SK-N-SH (cell line): Measurements from ENCODE around the gene FGL2. TPM values are rescaled to one million over a fixed set of nuclear protein-coding genes. Genes with fewer than 3 reads are reported as not detected.

Source experiments
- CTCF ChIA-PET: fragments of 300-600, 350-600 bp; formaldehyde crosslinking; extraction: SDS; loops from one replicate; lab custom pipeline; 2021; lab: Yijun Ruan, JAX
- POLR2A ChIA-PET: fragments of 350-600 bp; sonication (Branson Sonifier 250); formaldehyde crosslinking; extraction: SDS; loops from one replicate; lab custom pipeline; 2020; ENCODE audit warnings: antibody characterized with exemption, inconsistent platforms; lab: Yijun Ruan, JAX
- DNase-seq: peaks from one replicate; pipeline ENCODE4 v3.0.0; 2012
- H2AFZ ChIP-seq: fragments of 200-600 bp; sonication (generic); 2 replicates; pipeline ENCODE4 v1.8.1; 2016; ENCODE audit warnings: antibody characterized with exemption, mild to moderate bottlenecking, low read depth
- H3F3A ChIP-seq: fragments of 200-600 bp; sonication (generic); replicated peaks from 2 replicates; pipeline ENCODE3; 2016; ENCODE audit warnings: antibody characterized with exemption, mild to moderate bottlenecking; ENCODE audit not compliant: insufficient read depth
- H3K27ac ChIP-seq, 2 experiments: fragments of 200-500 bp in 1 of 2; fragments of 200-600 bp in 1 of 2; sonication (Bioruptor generic) in 1 of 2; sonication (generic), shearing (Covaris generic) in 1 of 2; 2 replicates each; pipeline versions ENCODE4 v1.5.1 to v1.6.1; 2014 to 2016; ENCODE audit warnings: low read depth in 2 of 2, inconsistent platforms in 1 of 2, low read length in 1 of 2, mild to moderate bottlenecking in 1 of 2, mixed read lengths in 1 of 2
- H3K27me3 ChIP-seq: fragments of 200-600 bp; sonication (generic), shearing (Covaris generic); 2 replicates; pipeline ENCODE4 v1.6.1; 2016; ENCODE audit warnings: mixed run types; ENCODE audit not compliant: insufficient read depth
- H3K36me3 ChIP-seq, 2 experiments: fragments of 200-500 bp in 1 of 2; fragments of 200-600 bp in 1 of 2; sonication (Bioruptor generic) in 1 of 2; sonication (generic) in 1 of 2; replicated peaks in 1 of 2; 2 replicates each; pipeline versions ENCODE3 to v1.5.1; 2014 to 2016; ENCODE audit warnings: low read length in 1 of 2, mild to moderate bottlenecking in 1 of 2; ENCODE audit not compliant: insufficient read depth in 2 of 2, control insufficient read depth in 1 of 2
- H3K4me1 ChIP-seq, 2 experiments: fragments of 200-500 bp in 1 of 2; fragments of 200-600 bp in 1 of 2; sonication (Bioruptor generic) in 1 of 2; sonication (generic), shearing (Covaris generic) in 1 of 2; 2 replicates each; pipeline versions ENCODE4 v1.5.1 to v1.6.1; 2014 to 2016; ENCODE audit warnings: low read depth in 1 of 2, low read length in 1 of 2, mixed run types in 1 of 2; ENCODE audit not compliant: insufficient read depth in 2 of 2, control insufficient read depth in 1 of 2
- H3K4me2 ChIP-seq: fragments of 200-600 bp; sonication (generic), shearing (Covaris generic); 2 replicates; pipeline ENCODE4 v1.6.1; 2017; ENCODE audit warnings: mixed run types
- H3K4me3 ChIP-seq, 2 experiments: fragments of 200-500 bp in 1 of 2; fragments of 200-600 bp in 1 of 2; sonication (Bioruptor generic) in 1 of 2; sonication (generic), shearing (Covaris generic) in 1 of 2; 2 replicates each; pipeline versions ENCODE4 v1.5.1 to v1.8.1; 2014 to 2016; ENCODE audit warnings: low read depth in 2 of 2, inconsistent platforms in 1 of 2, low read length in 1 of 2, mild to moderate bottlenecking in 1 of 2, mixed read lengths in 1 of 2, moderate library complexity in 1 of 2
- H3K79me2 ChIP-seq: fragments of 200-600 bp; sonication (generic); 2 replicates; pipeline ENCODE4 v1.8.1; 2017; ENCODE audit warnings: mild to moderate bottlenecking; ENCODE audit not compliant: insufficient read depth
- H3K9ac ChIP-seq: fragments of 200-600 bp; sonication (generic); 2 replicates; pipeline ENCODE4 v1.6.1; 2017; ENCODE audit warnings: mixed run types
- H3K9me2 ChIP-seq: fragments of 200-600 bp; sonication (generic); 2 replicates; pipeline ENCODE4 v1.6.1; 2017; ENCODE audit warnings: mixed run types
- H3K9me3 ChIP-seq: fragments of 200-600 bp; sonication (generic); 2 replicates; pipeline ENCODE4 v1.6.1; 2017; ENCODE audit warnings: mixed run types, mild to moderate bottlenecking, moderate library complexity
- H4K20me1 ChIP-seq: fragments of 200-600 bp; sonication (generic); 2 replicates; pipeline ENCODE4 v1.6.1; 2017; ENCODE audit warnings: mild to moderate bottlenecking, mixed run types; ENCODE audit not compliant: insufficient read depth
- CHD2 ChIP-seq: fragments of 150-350 bp; IDR thresholded peaks from 2 replicates; pipeline ENCODE4 v1.6.1; 2018; ENCODE audit warnings: low read length; ENCODE audit not compliant: partially characterized antibody
- ELF1 ChIP-seq: IDR thresholded peaks from 2 replicates; pipeline ENCODE4 v1.4.0; 2012
- EP300 ChIP-seq, 2 experiments: IDR thresholded peaks; 2 replicates each; pipeline versions ENCODE4 v1.4.0 to v1.6.1; 2012; ENCODE audit warnings: borderline replicate concordance in 1 of 2, low read depth in 1 of 2, low read length in 1 of 2
- EZH2phosphoT487 ChIP-seq: fragments of 200-600 bp; sonication (generic); IDR thresholded peaks from 2 replicates; pipeline ENCODE4 v1.6.1; 2017; ENCODE audit warnings: low read depth, mixed run types, mild to moderate bottlenecking, antibody characterized with exemption, moderate library complexity, borderline replicate concordance
- FOSL2 ChIP-seq: IDR thresholded peaks from 2 replicates; pipeline ENCODE4 v1.4.0; 2012; ENCODE audit warnings: low read depth, mild to moderate bottlenecking, moderate library complexity, borderline replicate concordance
- FOXJ3 ChIP-seq: sonication (generic); formaldehyde crosslinking; IDR thresholded peaks from 2 replicates; pipeline ENCODE4 v1.5.1; 2020; ENCODE audit warnings: mild to moderate bottlenecking, missing genetic modification reagents
- JUND ChIP-seq: IDR thresholded peaks from 2 replicates; pipeline ENCODE4 v1.4.0; 2012
- MEF2A ChIP-seq: IDR thresholded peaks from 2 replicates; pipeline ENCODE4 v1.4.0; 2012; ENCODE audit warnings: low read depth, borderline replicate concordance
- NFIC ChIP-seq: IDR thresholded peaks from 2 replicates; pipeline ENCODE4 v1.4.0; 2012; ENCODE audit warnings: borderline replicate concordance
- NRF1 ChIP-seq: IDR thresholded peaks from 2 replicates; pipeline ENCODE4 v1.6.1; 2012; ENCODE audit warnings: low read depth, mild to moderate bottlenecking, low read length
- POLR2AphosphoS5 ChIP-seq: IDR thresholded peaks from 2 replicates; pipeline ENCODE4 v1.6.1; 2012; ENCODE audit warnings: low read depth, low read length
- RCOR1 ChIP-seq: fragments of 150-350 bp; IDR thresholded peaks from 2 replicates; pipeline ENCODE4 v1.6.1; 2017; ENCODE audit warnings: antibody characterized with exemption, low read length
- SIN3A ChIP-seq: IDR thresholded peaks from 2 replicates; pipeline ENCODE4 v1.6.1; 2012; ENCODE audit warnings: low read depth, mild to moderate bottlenecking, low read length, moderate library complexity, borderline replicate concordance
- SMC3 ChIP-seq: IDR thresholded peaks from 2 replicates; pipeline ENCODE4 v1.6.1; 2012; ENCODE audit warnings: low read depth, low read length, improper control_type of control experiment
- TCF12 ChIP-seq: IDR thresholded peaks from 2 replicates; pipeline ENCODE4 v1.4.0; 2012
- YY1 ChIP-seq: IDR thresholded peaks from 2 replicates; pipeline ENCODE4 v1.4.0; 2012; ENCODE audit warnings: low read depth, mild to moderate bottlenecking
- WGBS: methylation state at CpG from one replicate; pipeline ENCODE4 v1.1.6; 2017; ENCODE audit warnings: low lambda C conversion rate; 5-methylcytosine and 5-hydroxymethylcytosine counted together
- polyA plus RNA-seq, 3 experiments: library from polyadenylated mRNA; depleted of rRNA; stranded (reverse); fragments of >200 nt; gene quantifications; 2 replicates each; pipeline ENCODE4 v1.2.3, GENCODE V29; 2012
- TF ChIP-seq, protein P1 (sequence below): IDR thresholded peaks from 2 replicates; pipeline ENCODE4 v1.4.0; 2012; ENCODE audit warnings: low read depth, borderline replicate concordance
- TF ChIP-seq, protein P2 (sequence below): IDR thresholded peaks from 2 replicates; pipeline ENCODE4; 2012
- TF ChIP-seq, protein P3 (sequence below): IDR thresholded peaks from 2 replicates; pipeline ENCODE4 v1.4.0; 2012; ENCODE audit warnings: low read depth
- TF ChIP-seq, protein P4 (sequence below): IDR thresholded peaks from 2 replicates; pipeline ENCODE4 v1.4.0; 2012; ENCODE audit warnings: low read depth, borderline replicate concordance

Gene FGL2
- polyA plus RNA-seq, 1 of the 3 experiments (the other 2 are of a cell fraction): not detected

DNA sequence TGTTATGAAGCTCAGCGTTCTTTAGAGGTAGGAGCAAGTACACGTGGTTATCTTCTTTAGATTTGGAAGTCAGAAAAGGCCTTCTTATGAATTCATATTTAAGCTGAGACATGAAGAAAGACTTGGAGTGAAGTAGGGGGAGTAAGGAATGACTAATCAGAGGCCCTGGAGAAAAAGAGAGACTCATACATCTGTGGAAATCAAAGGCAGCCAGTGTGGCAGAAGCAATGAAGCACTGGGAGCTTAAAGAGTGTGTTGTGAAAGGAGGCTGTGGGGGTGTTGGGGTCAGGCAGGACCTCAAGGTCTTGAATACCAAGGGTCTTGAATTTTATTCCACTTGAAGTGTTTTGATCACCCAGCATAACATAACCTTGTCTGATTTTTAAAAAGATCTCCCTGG is 35.7 kb upstream of the FGL2 start:
- Histone ChIP-seq H3K9me3 (no peaks in the 10 kb centered on the region), H3K4me3 (no peak overlapping the region), H3K4me1 (peaks cover 0 to 3% of the 10 kb centered on the region in 2 experiments; a peak in 2 of 4 replicates), H3K36me3 (no peaks in the 10 kb centered on the region), H3K27ac (no peak overlapping the region), H3K9ac (no peak overlapping the region), H2AFZ (no peak overlapping the region), H3F3A (no peaks in the 10 kb centered on the region), H3K27me3 (no peaks in the 10 kb centered on the region), H3K79me2 (no peaks in the 10 kb centered on the region), H3K4me2 (no peak overlapping the region), H4K20me1 (no peaks in the 10 kb centered on the region), H3K9me2 (no peaks in the 10 kb centered on the region)
- POLR2A ChIA-PET: no interaction called here
- 80% methylated on average over 2 of the region's 2 CpGs for WGBS
- CTCF ChIA-PET: interaction anchor here (0.8 to 1.4 kb wide), 2 partner anchors 12 to 96 kb away, joined by 3 to 5 read pairs; no protein-coding TSS in a partner anchor
- no peak for DNase-seq
- TF ChIP-seq SIN3A (no peak), EP300 (IDR thresholded peaks at IDR 0.05; ENCODE audit: borderline replicate concordance in 1 of 2, low read depth in 1 of 2, low read length in 1 of 2) (no peak), CHD2 (no peak), TCF12 (no peak), RCOR1 (no peak), EZH2phosphoT487 (no peak), FOSL2 (no peak), YY1 (no peak), JUND (no peak), MEF2A (no peak), NRF1 (no peak), FOXJ3 (no peak), POLR2AphosphoS5 (no peak), NFIC (no peak), SMC3 (no peak), ELF1 (no peak)
- TF ChIP-seq, protein P1, sequence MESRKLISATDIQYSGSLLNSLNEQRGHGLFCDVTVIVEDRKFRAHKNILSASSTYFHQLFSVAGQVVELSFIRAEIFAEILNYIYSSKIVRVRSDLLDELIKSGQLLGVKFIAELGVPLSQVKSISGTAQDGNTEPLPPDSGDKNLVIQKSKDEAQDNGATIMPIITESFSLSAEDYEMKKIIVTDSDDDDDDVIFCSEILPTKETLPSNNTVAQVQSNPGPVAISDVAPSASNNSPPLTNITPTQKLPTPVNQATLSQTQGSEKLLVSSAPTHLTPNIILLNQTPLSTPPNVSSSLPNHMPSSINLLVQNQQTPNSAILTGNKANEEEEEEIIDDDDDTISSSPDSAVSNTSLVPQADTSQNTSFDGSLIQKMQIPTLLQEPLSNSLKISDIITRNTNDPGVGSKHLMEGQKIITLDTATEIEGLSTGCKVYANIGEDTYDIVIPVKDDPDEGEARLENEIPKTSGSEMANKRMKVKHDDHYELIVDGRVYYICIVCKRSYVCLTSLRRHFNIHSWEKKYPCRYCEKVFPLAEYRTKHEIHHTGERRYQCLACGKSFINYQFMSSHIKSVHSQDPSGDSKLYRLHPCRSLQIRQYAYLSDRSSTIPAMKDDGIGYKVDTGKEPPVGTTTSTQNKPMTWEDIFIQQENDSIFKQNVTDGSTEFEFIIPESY: no peak
- TF ChIP-seq, protein P2, sequence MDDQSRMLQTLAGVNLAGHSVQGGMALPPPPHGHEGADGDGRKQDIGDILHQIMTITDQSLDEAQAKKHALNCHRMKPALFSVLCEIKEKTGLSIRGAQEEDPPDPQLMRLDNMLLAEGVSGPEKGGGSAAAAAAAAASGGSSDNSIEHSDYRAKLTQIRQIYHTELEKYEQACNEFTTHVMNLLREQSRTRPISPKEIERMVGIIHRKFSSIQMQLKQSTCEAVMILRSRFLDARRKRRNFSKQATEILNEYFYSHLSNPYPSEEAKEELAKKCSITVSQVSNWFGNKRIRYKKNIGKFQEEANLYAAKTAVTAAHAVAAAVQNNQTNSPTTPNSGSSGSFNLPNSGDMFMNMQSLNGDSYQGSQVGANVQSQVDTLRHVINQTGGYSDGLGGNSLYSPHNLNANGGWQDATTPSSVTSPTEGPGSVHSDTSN: no peak
- TF ChIP-seq, protein P3, sequence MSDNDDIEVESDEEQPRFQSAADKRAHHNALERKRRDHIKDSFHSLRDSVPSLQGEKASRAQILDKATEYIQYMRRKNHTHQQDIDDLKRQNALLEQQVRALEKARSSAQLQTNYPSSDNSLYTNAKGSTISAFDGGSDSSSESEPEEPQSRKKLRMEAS: no peak
- TF ChIP-seq, protein P4, sequence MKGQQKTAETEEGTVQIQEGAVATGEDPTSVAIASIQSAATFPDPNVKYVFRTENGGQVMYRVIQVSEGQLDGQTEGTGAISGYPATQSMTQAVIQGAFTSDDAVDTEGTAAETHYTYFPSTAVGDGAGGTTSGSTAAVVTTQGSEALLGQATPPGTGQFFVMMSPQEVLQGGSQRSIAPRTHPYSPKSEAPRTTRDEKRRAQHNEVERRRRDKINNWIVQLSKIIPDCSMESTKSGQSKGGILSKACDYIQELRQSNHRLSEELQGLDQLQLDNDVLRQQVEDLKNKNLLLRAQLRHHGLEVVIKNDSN: no peak
